Measurements from ENCODE around the gene UBTD1.

GRCh38 chr10:97587183-97587582 is 88.5 kb downstream of the UBTD1 start:
- TF ChIP-seq CTCF (optimal IDR thresholded peaks at IDR 0.05 in 1 of 3, IDR thresholded peaks at IDR 0.05 in 1 of 3, conservative IDR thresholded peaks at IDR 0.05 in 1 of 3; ENCODE audit: extremely low read depth in 1 of 3, insufficient read depth in 2 of 3, low read length in 3 of 3) (no peak), EZH2 (IDR thresholded peaks at IDR 0.05; ENCODE audit: low read length) (no peak)

All from keratinocyte (primary cell).